Lower lobe of right lung (tissue), 2 donors: ENCODE results near the gene OTOP1. TPM values are rescaled to one million over a fixed set of nuclear protein-coding genes. Genes with fewer than 3 reads are reported as not detected.
"Not testable (repeated sequence)": the region's sequence is repeated elsewhere in the genome, so short reads cannot be mapped to it uniquely, and the experiment has no call there.

Experiments
- ATAC-seq, 2 donors: fragments of 200-7000 bp; cut with Tn5 transposase; one replicate each; pipeline ENCODE4 v1.9.1; 2020 to 2022; ENCODE audit warnings: mild to moderate bottlenecking in 2 of 2, moderate library complexity in 2 of 2
- DNase-seq: peaks from one replicate; pipeline ENCODE4 v3.0.0-alpha.2; 2020
- H3K27ac ChIP-seq: fragments of 200-600 bp; one replicate; pipeline ENCODE4 v1.8.0; 2022
- H3K27me3 ChIP-seq: fragments of 200-600 bp; one replicate; pipeline ENCODE4 v1.8.0; 2022; ENCODE audit warnings: low read depth
- H3K36me3 ChIP-seq: fragments of 200-600 bp; one replicate; pipeline ENCODE4 v1.8.0; 2022; ENCODE audit warnings: mild to moderate bottlenecking
- H3K4me1 ChIP-seq: fragments of 200-600 bp; one replicate; pipeline ENCODE4 v1.8.0; 2022
- H3K4me3 ChIP-seq: fragments of 200-600 bp; one replicate; pipeline ENCODE4 v1.8.0; 2022; ENCODE audit warnings: mild to moderate bottlenecking
- H3K9me3 ChIP-seq: fragments of 200-600 bp; one replicate; pipeline ENCODE4 v1.8.0; 2022
- intact Hi-C: fragments of 100-400 bp; cut with DNase I; formaldehyde crosslinking; loops from one replicate; pipeline ENCODE4 v1.11.0; 2022
- total RNA-seq: library from RNA; stranded (reverse); fragmentation: NEBNext Ultra II Directional; extraction: Animal tissue kit (Norgen Biotek cat#: 25700); gene quantifications from one replicate; pipeline ENCODE4 v1.2.1, GENCODE V29; 2021
- TF ChIP-seq, protein P1 (sequence below): fragments of 200-600 bp; IDR thresholded peaks from one replicate; pipeline ENCODE4 v1.8.0; 2022; ENCODE audit warnings: antibody characterized with exemption, mild to moderate bottlenecking
- donor health status: DM: no; HTN: yes; CAD: no; lungs with severe emphysema.

OTOP1 gene
- total RNA-seq, 1 donor from 2014 or later: not detected

- intact Hi-C loops, ATAC-seq, H3K36me3 ChIP-seq, H3K27ac ChIP-seq, H3K4me3 ChIP-seq, H3K4me1 ChIP-seq, H3K9me3 ChIP-seq, DNase-seq, H3K27me3 ChIP-seq: not testable (repeated sequence)
- TF ChIP-seq, protein P1, sequence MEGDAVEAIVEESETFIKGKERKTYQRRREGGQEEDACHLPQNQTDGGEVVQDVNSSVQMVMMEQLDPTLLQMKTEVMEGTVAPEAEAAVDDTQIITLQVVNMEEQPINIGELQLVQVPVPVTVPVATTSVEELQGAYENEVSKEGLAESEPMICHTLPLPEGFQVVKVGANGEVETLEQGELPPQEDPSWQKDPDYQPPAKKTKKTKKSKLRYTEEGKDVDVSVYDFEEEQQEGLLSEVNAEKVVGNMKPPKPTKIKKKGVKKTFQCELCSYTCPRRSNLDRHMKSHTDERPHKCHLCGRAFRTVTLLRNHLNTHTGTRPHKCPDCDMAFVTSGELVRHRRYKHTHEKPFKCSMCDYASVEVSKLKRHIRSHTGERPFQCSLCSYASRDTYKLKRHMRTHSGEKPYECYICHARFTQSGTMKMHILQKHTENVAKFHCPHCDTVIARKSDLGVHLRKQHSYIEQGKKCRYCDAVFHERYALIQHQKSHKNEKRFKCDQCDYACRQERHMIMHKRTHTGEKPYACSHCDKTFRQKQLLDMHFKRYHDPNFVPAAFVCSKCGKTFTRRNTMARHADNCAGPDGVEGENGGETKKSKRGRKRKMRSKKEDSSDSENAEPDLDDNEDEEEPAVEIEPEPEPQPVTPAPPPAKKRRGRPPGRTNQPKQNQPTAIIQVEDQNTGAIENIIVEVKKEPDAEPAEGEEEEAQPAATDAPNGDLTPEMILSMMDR: peak; percentile 20
These were observed 81.1 kb downstream of the OTOP1 start for GRCh38 chr4:4145622-4146021.

DNA sequence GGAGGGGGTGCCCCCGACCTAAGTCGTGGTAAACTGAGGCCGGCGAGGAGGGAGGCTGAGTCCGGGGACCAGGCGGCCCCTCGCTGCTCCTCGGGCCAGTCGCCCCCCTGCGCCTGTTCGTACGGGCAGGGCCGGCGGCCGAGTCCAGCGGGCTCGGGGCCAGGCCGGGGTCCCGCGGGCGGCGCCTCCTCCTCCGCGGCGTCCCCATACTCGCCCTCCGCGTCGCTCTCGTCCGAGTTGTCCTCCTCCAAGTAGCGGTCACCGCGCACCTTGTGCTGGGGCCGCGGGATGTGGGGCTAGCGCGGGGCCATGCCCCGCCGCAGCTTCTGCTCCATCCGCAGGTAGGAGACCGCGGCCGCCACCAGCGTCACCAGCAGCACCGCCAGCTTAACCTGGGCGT is 83.4 kb downstream of the OTOP1 start:
- intact Hi-C loops, H3K4me3 ChIP-seq, H3K9me3 ChIP-seq, ATAC-seq, H3K36me3 ChIP-seq, H3K27me3 ChIP-seq, DNase-seq, H3K27ac ChIP-seq, H3K4me1 ChIP-seq: not testable (repeated sequence)

DNA sequence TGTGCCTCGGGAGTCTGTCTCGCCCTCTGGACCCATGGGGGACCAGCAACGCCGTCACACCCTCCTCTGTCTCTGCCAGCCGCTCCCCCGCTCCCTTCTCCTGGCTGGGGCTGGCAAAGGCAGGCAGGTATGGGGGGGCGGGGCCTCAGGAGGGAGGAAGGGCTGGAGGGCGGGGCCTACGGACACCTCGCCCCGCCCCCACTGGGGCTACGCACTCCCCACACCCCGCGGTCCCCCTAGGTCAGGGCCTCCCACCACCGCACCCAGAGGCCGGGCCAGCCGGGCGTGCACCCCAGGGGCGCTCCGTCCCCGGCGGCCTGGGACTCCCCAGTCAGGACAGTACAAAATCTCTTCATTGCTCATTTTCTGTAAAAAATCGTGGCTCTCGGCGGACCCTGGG is 84.0 kb downstream of the OTOP1 start:
- DNase-seq, intact Hi-C loops, H3K4me3 ChIP-seq, H3K27ac ChIP-seq, H3K27me3 ChIP-seq, H3K9me3 ChIP-seq, H3K4me1 ChIP-seq, H3K36me3 ChIP-seq, ATAC-seq: not testable (repeated sequence)

GRCh38 chr4:4141186-4141585 is 85.5 kb downstream of the OTOP1 start:
- DNase-seq, H3K4me3 ChIP-seq, intact Hi-C loops: not testable (repeated sequence)

More at GRCh38 chr4:4141186-4141585, 85.5 kb downstream of the OTOP1 start:
- not testable (repeated sequence) for H3K27me3 ChIP-seq, H3K9me3 ChIP-seq, H3K4me1 ChIP-seq, H3K27ac ChIP-seq, H3K36me3 ChIP-seq, ATAC-seq

Other genes with a start within 250 kb of the OTOP1 start
- 29.2 TPM for gene TMEM128, start 21.3 kb upstream of the OTOP1 start, total RNA-seq
- 18.0 TPM for gene LYAR, start 63.2 kb upstream of the OTOP1 start, total RNA-seq
- gene ZBTB49, start 63.3 kb upstream of the OTOP1 start, total RNA-seq: 4.9 TPM
- 0.50 TPM for gene NSG1, start 160.2 kb upstream of the OTOP1 start, total RNA-seq